HG02943 (cell line): Measurements from ENCODE around the gene COL6A5.

Experiments
- ATAC-seq: cut with Tn5 transposase; IDR thresholded peaks from one replicate; pipeline ENCODE4 v1.9.1; 2021; ENCODE audit warnings: mild to moderate bottlenecking, low read depth, moderate library complexity; ENCODE audit not compliant: unreplicated experiment

Gene COL6A5

GRCh38 chr3:130515755-130516154, 170.3 kb downstream of the COL6A5 start:
- no peak for ATAC-seq

- ATAC-seq = no peak
Measured at GRCh38 chr3:130516645-130517512, 171.4 kb downstream of the COL6A5 start, which contains the start of gene COL6A6. Gene COL6A6 (plus strand): TSS chr3:130517177. CDS start chr3:130560365, 43,188 bp downstream.

GRCh38 chr3:130517602-130518001, 172.1 kb downstream of the COL6A5 start:
- no peak for ATAC-seq

GRCh38 chr3:130519754-130520153, 174.3 kb downstream of the COL6A5 start:
- ATAC-seq = no peak

- ATAC-seq = no peak
Measured at GRCh38 chr3:130522399-130522798, 176.9 kb downstream of the COL6A5 start.

- no peak for ATAC-seq
Measured at GRCh38 chr3:130527426-130527825, 182.0 kb downstream of the COL6A5 start.

- no peak for ATAC-seq
Measured at GRCh38 chr3:130528120-130528519, 182.6 kb downstream of the COL6A5 start.

GRCh38 chr3:130529486-130530215, 184.2 kb downstream of the COL6A5 start:
- no peak for ATAC-seq

- ATAC-seq = no peak
Measured at GRCh38 chr3:130533247-130533646, 187.8 kb downstream of the COL6A5 start.
